ENCODE data around the gene RUBCNL.

GRCh38 chr13:46295491-46296114 is 91.4 kb downstream of the RUBCNL start:
- no peak for TF ChIP-seq POLR2AphosphoS5 (IDR thresholded peaks at IDR 0.05; ENCODE audit: low read depth, low read length)
- no peak for TF ChIP-seq POLR2A (IDR thresholded peaks at IDR 0.05; ENCODE audit: low read depth, low read length)

Measured in GM12891 (cell line).